GM23248 (cell line): ENCODE results near the gene EXOSC5.

Source experiments
- EZH2 ChIP-seq: fragments of 200-600 bp; sonication (generic); IDR thresholded peaks from 2 replicates; pipeline ENCODE4 v1.6.1; 2018; ENCODE audit warnings: antibody characterized with exemption, mild to moderate bottlenecking; ENCODE audit not compliant: insufficient read depth, poor library complexity, severe bottlenecking
- EZH2phosphoT487 ChIP-seq: fragments of 200-600 bp; sonication (generic); IDR thresholded peaks from 2 replicates; pipeline ENCODE4 v1.6.1; 2018; ENCODE audit warnings: antibody characterized with exemption, moderate library complexity, mild to moderate bottlenecking, low read depth; ENCODE audit not compliant: insufficient read depth

GRCh38 chr19:41354343-41354953 lies 42.7 kb downstream of the EXOSC5 start:
- TF ChIP-seq EZH2 (no peak), EZH2phosphoT487 (no peak)
